Activated effector memory CD4-positive, alpha-beta T cell treated with anti-CD3 and anti-CD28 coated beads, Interleukin-2, amount 50 U/mL, for 16 hours (primary cell): ENCODE data around the gene TSEN2.
"Not testable (repeated sequence)": the region's sequence is repeated elsewhere in the genome, so short reads cannot be mapped to it uniquely, and the experiment has no call there.

ENCODE experiments used
- DNase-seq: peaks from one replicate; pipeline ENCODE4 v3.0.0-alpha.2; 2020

TSEN2 gene

GRCh38 chr3:12452361-12453330 lies 31.6 kb upstream of the TSEN2 start:
- DNase-seq: peak; percentile 41

- no peak for DNase-seq
Observed at GRCh38 chr3:12454076-12454815, 30.0 kb upstream of the TSEN2 start.

- peak; percentile 14 for DNase-seq
Observed at GRCh38 chr3:12454816-12455121, 29.5 kb upstream of the TSEN2 start.

- peak; percentile 34 for DNase-seq
Observed at GRCh38 chr3:12455740-12456139, 28.5 kb upstream of the TSEN2 start.

- DNase-seq: peak; percentile 48
Observed at GRCh38 chr3:12456441-12456840, 27.8 kb upstream of the TSEN2 start.

- DNase-seq: not testable (repeated sequence)
Observed at GRCh38 chr3:12457380-12457779, 26.9 kb upstream of the TSEN2 start.

- no peak for DNase-seq
Observed at GRCh38 chr3:12458901-12459300, 25.4 kb upstream of the TSEN2 start.

GRCh38 chr3:12460127-12460526 lies 24.2 kb upstream of the TSEN2 start:
- DNase-seq: no peak

- no peak for DNase-seq
Observed at GRCh38 chr3:12461097-12461649, 23.1 kb upstream of the TSEN2 start.

GRCh38 chr3:12462159-12462947 lies 21.9 kb upstream of the TSEN2 start:
- no peak for DNase-seq

GRCh38 chr3:12463686-12464085 lies 20.6 kb upstream of the TSEN2 start:
- no peak for DNase-seq

GRCh38 chr3:12464181-12464580 lies 20.1 kb upstream of the TSEN2 start:
- DNase-seq: no peak

- DNase-seq: no peak
Observed at GRCh38 chr3:12465151-12465835, 19.0 kb upstream of the TSEN2 start.

GRCh38 chr3:12465836-12466225 lies 18.4 kb upstream of the TSEN2 start:
- no peak for DNase-seq

- peak; percentile 21 for DNase-seq
Observed at GRCh38 chr3:12467746-12468145, 16.5 kb upstream of the TSEN2 start.

- peak; percentile 42 for DNase-seq
Observed at GRCh38 chr3:12468276-12468675, 16.0 kb upstream of the TSEN2 start.

- DNase-seq: no peak
Observed at GRCh38 chr3:12468757-12469156, 15.5 kb upstream of the TSEN2 start.

GRCh38 chr3:12469222-12469621 lies 15.1 kb upstream of the TSEN2 start:
- DNase-seq: peak; percentile 3

GRCh38 chr3:12470111-12470510 lies 14.2 kb upstream of the TSEN2 start:
- DNase-seq: peak; percentile 17

GRCh38 chr3:12470680-12471079 lies 13.6 kb upstream of the TSEN2 start:
- peak; percentile 44 for DNase-seq

GRCh38 chr3:12471241-12471640 lies 13.0 kb upstream of the TSEN2 start:
- DNase-seq: peak; percentile 86

GRCh38 chr3:12472000-12472610 lies 12.2 kb upstream of the TSEN2 start:
- no peak for DNase-seq
